Fibroblast of pulmonary artery (primary cell): ENCODE results near the gene SHANK3.

Experiments
- DNase-seq: peaks from one replicate; pipeline ENCODE4 v3.0.0-alpha.2; 2010; ENCODE audit warnings: low read depth
- H3K4me3 ChIP-seq: replicated peaks from 2 replicates; pipeline ENCODE4 v1.5.1; 2011; ENCODE audit warnings: low read depth, mild to moderate bottlenecking, control low read depth, low read length, moderate library complexity
- TF ChIP-seq, protein P1 (sequence below): IDR thresholded peaks from 2 replicates; pipeline ENCODE4 v1.5.1; 2011; ENCODE audit warnings: mild to moderate bottlenecking, control low read depth, low read length, inconsistent platforms; ENCODE audit errors: missing control alignments

Gene SHANK3

DNA sequence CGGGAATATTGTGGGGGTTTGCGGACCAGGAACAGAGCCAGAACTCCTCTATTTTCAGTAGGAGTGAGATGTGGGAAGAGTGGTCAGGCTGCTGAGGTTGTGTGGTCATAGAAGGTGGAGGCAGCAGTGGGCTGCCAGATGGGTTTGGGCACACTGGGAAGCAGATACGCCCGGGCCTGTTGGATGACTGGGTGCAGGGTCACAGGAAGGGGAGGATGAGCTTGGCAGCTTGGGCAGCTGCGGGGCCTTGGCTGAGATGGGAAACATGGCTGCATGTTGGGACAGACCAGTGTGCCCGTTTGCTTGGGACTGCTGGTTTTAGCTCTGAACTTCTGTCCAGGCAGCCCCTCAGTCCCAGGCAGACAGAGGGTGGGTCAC lies 11.4 kb downstream of the SHANK3 start:
- no peak overlapping the region for H3K4me3 ChIP-seq
- TF ChIP-seq, protein P1, sequence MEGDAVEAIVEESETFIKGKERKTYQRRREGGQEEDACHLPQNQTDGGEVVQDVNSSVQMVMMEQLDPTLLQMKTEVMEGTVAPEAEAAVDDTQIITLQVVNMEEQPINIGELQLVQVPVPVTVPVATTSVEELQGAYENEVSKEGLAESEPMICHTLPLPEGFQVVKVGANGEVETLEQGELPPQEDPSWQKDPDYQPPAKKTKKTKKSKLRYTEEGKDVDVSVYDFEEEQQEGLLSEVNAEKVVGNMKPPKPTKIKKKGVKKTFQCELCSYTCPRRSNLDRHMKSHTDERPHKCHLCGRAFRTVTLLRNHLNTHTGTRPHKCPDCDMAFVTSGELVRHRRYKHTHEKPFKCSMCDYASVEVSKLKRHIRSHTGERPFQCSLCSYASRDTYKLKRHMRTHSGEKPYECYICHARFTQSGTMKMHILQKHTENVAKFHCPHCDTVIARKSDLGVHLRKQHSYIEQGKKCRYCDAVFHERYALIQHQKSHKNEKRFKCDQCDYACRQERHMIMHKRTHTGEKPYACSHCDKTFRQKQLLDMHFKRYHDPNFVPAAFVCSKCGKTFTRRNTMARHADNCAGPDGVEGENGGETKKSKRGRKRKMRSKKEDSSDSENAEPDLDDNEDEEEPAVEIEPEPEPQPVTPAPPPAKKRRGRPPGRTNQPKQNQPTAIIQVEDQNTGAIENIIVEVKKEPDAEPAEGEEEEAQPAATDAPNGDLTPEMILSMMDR: no peak
- no peak for DNase-seq

DNA sequence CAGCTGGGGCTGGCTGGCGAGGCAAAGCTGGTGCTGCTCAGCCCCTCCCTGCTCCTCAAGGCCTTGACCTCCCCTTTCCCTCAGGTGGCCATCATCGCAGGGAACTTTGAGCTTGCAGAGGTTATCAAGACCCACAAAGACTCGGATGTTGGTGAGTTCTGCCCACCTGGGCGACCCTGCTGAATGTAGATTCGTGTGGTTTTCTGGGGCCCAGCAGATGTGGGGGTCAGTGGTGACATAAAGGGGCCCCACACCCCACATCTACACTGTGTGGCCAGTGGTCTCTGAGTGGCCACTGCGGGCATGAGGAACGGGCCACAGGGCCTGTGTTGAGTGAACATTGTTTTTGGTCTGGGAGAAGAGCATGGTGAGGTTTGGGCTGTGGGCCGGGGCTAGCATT lies 11.9 kb downstream of the SHANK3 start:
- no peak overlapping the region for H3K4me3 ChIP-seq
- TF ChIP-seq, protein P1: no peak
- DNase-seq: no peak

DNA sequence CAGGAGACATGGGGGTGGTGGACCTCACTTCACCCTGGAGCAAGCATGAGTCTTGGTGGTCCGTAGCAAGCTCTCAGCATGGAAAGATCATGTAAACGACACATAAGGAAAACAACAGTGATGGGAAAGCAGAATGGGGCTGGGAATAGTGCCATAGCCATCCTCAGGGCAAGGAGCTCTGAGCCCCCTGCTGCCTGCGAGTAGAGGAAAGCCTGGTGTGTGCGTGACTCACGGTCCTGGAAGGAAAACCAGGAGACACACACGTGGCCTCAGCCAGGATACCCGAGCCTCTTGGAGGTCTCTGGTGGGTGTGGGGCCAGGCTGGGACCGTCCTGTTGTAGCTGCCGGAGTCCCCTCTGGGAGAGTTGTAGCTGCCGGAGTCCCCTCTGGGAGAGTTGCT lies 12.4 kb downstream of the SHANK3 start:
- no peak overlapping the region for H3K4me3 ChIP-seq
- DNase-seq: no peak
- TF ChIP-seq, protein P1: no peak

DNA sequence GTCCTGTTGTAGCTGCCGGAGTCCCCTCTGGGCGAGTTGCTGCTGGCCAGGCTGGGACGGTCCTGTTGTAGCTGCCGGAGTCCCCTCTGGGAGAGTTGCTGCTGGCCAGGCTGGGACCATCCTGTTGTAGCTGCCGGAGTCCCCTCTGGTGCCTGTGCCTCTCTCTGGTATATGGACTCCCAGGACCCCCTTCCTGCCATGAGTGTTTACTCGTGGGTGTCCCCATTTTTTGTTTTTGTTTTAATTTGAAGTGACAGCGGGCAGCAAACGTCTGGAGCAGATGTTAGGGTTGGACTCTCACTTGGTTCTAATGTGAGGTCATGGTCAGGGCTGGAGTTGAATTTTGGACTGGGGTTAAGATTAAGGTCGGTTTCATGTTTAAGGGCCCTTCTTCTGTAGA lies 14.2 kb downstream of the SHANK3 start:
- H3K4me3 ChIP-seq: no peak overlapping the region
- no peak for DNase-seq
- TF ChIP-seq, protein P1: no peak

DNA sequence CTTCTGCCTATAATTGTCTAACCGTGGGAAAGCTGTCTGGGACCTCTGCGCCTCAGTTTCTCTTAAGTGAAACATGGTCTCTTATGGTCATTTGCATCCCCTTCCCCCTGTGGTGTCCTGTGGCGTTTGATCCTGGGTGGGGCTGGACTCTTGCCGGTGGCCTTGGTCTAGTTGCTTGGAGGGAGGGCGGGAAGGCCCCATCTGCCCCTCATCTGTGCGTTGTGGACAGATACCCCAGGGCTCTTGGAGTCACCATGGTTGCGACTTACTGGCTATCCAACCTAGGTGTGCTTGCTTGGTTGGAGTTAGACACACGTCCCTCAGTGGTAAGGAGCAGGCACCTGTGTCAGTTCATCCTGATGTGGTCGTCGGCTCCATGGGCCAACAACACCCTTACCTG lies 15.2 kb downstream of the SHANK3 start:
- TF ChIP-seq, protein P1: no peak
- no peak overlapping the region for H3K4me3 ChIP-seq
- no peak for DNase-seq

DNA sequence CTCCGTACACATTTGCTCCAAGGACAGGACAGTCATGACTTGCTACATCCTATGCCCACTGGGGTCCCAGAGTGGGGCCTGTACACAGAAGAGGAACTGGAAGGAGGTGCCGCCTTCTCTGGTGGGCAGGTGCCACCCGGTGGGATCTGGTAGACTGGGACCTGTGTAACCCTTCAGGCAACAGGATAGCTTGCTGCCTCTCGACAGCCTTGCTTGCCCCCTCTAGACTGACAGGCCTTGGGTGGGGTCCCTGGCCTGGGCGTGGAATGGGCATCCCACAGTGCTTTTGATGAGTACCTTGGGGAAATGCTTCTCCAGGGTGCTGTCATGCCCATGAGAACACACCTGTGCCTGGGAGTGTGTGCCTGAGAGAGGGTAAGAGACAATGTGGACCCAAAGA lies 15.8 kb downstream of the SHANK3 start:
- TF ChIP-seq, protein P1: no peak
- H3K4me3 ChIP-seq: no peak overlapping the region
- no peak for DNase-seq

DNA sequence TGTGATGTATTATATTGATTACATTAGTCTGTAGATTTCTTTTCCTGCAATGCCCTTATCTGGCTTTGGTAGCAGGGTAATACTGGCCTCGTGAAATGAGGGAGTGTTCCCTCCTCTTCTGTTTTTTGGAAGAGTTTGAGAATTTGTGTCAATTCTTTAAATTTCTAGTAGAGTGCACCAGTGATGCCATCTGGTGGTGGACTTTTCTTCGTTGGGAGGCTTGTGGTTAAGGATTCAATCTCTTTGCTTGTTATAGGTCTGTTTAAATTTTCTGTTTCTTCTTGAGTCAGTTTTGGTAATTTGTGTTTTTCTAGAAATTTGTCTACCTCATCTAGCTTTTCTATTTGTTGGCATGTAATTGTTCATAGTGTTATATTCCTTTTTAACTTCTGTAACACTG lies 18.9 kb downstream of the SHANK3 start:
- DNase-seq: peak; percentile 71
- TF ChIP-seq, protein P1: peak; percentile 67
- H3K4me3 ChIP-seq: no peak overlapping the region
